CD4-positive, alpha-beta T cell (primary cell): ENCODE measurements around the gene FKBP1C. TPM values are rescaled to one million over a fixed set of nuclear protein-coding genes. Genes with fewer than 3 reads are reported as not detected.
"Not testable (repeated sequence)": the region's sequence is repeated elsewhere in the genome, so short reads cannot be mapped to it uniquely, and the experiment has no call there.

Experiments
- ATAC-seq: fragments of 200-7000 bp; cut with Tn5 transposase; one replicate; pipeline ENCODE4 v1.10.0; 2022; ENCODE audit warnings: mild to moderate bottlenecking; ENCODE audit not compliant: poor library complexity
- CTCF ChIA-PET: fragments of 350-600 bp; sonication (Branson Sonifier 250); formaldehyde crosslinking; loops from one replicate; lab custom pipeline; 2021; ENCODE audit warnings: antibody characterized with exemption, inconsistent platforms; lab: Charles Lee
- POLR2A ChIA-PET: fragments of 350-600 bp; sonication (Branson Sonifier 250); formaldehyde crosslinking; loops from one replicate; lab custom pipeline; 2021; ENCODE audit warnings: antibody characterized with exemption, inconsistent platforms; lab: Charles Lee
- DNase-seq, 14 experiments: peaks; one replicate each; pipeline ENCODE4 v3.0.0-alpha.2; 2013 to 2020; ENCODE audit warnings: mixed read lengths in 2 of 14
- H3K27ac ChIP-seq, 2 donors: one replicate each; pipeline versions ENCODE4 v1.5.1 to v1.7.0; 2013; ENCODE audit warnings: low read length in 2 of 2, low read depth in 1 of 2, mild to moderate bottlenecking in 1 of 2
- H3K27me3 ChIP-seq, 2 experiments: 1 replicate in 1 of 2; 2 replicates in 1 of 2; pipeline versions ENCODE4 v1.6.1 to v1.7.0; 2013; ENCODE audit warnings: low read length in 2 of 2, control low read depth in 1 of 2, mild to moderate bottlenecking in 1 of 2, moderate library complexity in 1 of 2; ENCODE audit not compliant: insufficient read depth in 2 of 2, control insufficient read depth in 1 of 2
- H3K36me3 ChIP-seq: one replicate; pipeline ENCODE4 v1.6.1; 2013; ENCODE audit warnings: low read length, control low read depth; ENCODE audit not compliant: insufficient read depth
- H3K4me1 ChIP-seq: one replicate; pipeline ENCODE4 v1.6.1; 2013; ENCODE audit warnings: low read length, control low read depth; ENCODE audit not compliant: insufficient read depth
- H3K4me3 ChIP-seq: one replicate; pipeline ENCODE4 v1.5.1; 2013; ENCODE audit warnings: mild to moderate bottlenecking, low read length, moderate library complexity
- H3K9me3 ChIP-seq, 2 experiments: 1 replicate in 1 of 2; 2 replicates in 1 of 2; pipeline versions ENCODE4 v1.6.1 to v1.7.0; 2013; ENCODE audit warnings: low read length in 2 of 2, mild to moderate bottlenecking in 2 of 2, control low read depth in 1 of 2, moderate library complexity in 1 of 2; ENCODE audit not compliant: control insufficient read depth in 1 of 2, insufficient read depth in 1 of 2
- H3K27ac Mint-ChIP-seq: one replicate; pipeline ENCODE4 v1.8.0; 2020; ENCODE audit warnings: mixed read lengths
- H3K27me3 Mint-ChIP-seq: one replicate; pipeline ENCODE4 v1.8.0; 2021; ENCODE audit warnings: mixed read lengths
- H3K36me3 Mint-ChIP-seq: one replicate; pipeline ENCODE4 v1.8.0; 2021; ENCODE audit warnings: low read depth, mixed read lengths
- H3K4me1 Mint-ChIP-seq: one replicate; pipeline ENCODE4 v1.8.0; 2021; ENCODE audit warnings: low read depth, mixed read lengths
- H3K4me3 Mint-ChIP-seq: one replicate; pipeline ENCODE4 v1.8.0; 2020; ENCODE audit warnings: mild to moderate bottlenecking, mixed read lengths
- H3K9me3 Mint-ChIP-seq: one replicate; pipeline ENCODE4 v1.8.0; 2020; ENCODE audit warnings: mixed read lengths
- CTCF ChIP-seq: fragments of 200-600 bp; IDR thresholded peaks from one replicate; pipeline ENCODE4 v1.8.0; 2022; ENCODE audit warnings: antibody characterized with exemption, mild to moderate bottlenecking
- intact Hi-C, 2 experiments: fragments of 100-400 bp; cut with DNase I in 1 of 2; cut with micrococcal nuclease in 1 of 2; formaldehyde crosslinking; loops; one replicate each; pipeline versions ENCODE4 v1.15.1 to v1.9.0; 2023 to 2025; cut with DNase I, micrococcal nuclease
- total RNA-seq, 174 experiments: library from RNA in 2 of 174; stranded (reverse) in 2 of 174; gene quantifications; one replicate each; pipeline ENCODE4 v1.2.3 and lab custom pipeline; 2021 to 2026

The FKBP1C gene
- total RNA-seq, 2 experiments from 2014 or later: not detected

- DNase-seq: no peak
- ATAC-seq: no peak
- no peaks in the 10 kb centered on the region for H3K4me1 ChIP-seq
- peaks cover 0 to 4% of the 10 kb centered on the region in 2 experiments for H3K9me3 ChIP-seq
- H3K4me1 Mint-ChIP-seq: no peaks in the 10 kb centered on the region
- H3K36me3 Mint-ChIP-seq: no peaks in the 10 kb centered on the region
- H3K27ac Mint-ChIP-seq: no peak overlapping the region
- no peak overlapping the region for H3K27ac ChIP-seq
- ChIA-PET POLR2A (no interaction called here), CTCF (no interaction called here)
- no peaks in the 10 kb centered on the region for H3K27me3 Mint-ChIP-seq
- H3K36me3 ChIP-seq: no peaks in the 10 kb centered on the region
- no peak for TF ChIP-seq CTCF
- H3K4me3 ChIP-seq: no peak overlapping the region
- intact Hi-C loops: no loop called here
- H3K27me3 ChIP-seq: no peaks in the 10 kb centered on the region
- H3K9me3 Mint-ChIP-seq: peaks cover 15% of the 10 kb centered on the region
- H3K4me3 Mint-ChIP-seq: no peak overlapping the region
Observed at GRCh38 chr6:63214816-63215215, 3.5 kb downstream of the FKBP1C start.

- Histone ChIP-seq H3K27me3 (no peaks in the 10 kb centered on the region), H3K27ac (no peak overlapping the region), H3K4me3 (no peak overlapping the region), H3K9me3 (peaks cover 0 to 13% of the 10 kb centered on the region in 2 experiments), H3K36me3 (no peaks in the 10 kb centered on the region), H3K4me1 (no peaks in the 10 kb centered on the region)
- Mint-ChIP-seq H3K4me3 (no peak overlapping the region), H3K4me1 (no peaks in the 10 kb centered on the region), H3K9me3 (peaks cover 3% of the 10 kb centered on the region), H3K27me3 (no peaks in the 10 kb centered on the region), H3K36me3 (no peaks in the 10 kb centered on the region), H3K27ac (no peak overlapping the region)
- POLR2A ChIA-PET: no interaction called here
- intact Hi-C loops: no loop called here
- CTCF ChIA-PET: no interaction called here
- TF ChIP-seq CTCF: no peak
- ATAC-seq (no peak), DNase-seq (no peak)
Observed at GRCh38 chr6:63224179-63224578, 12.9 kb downstream of the FKBP1C start.

GRCh38 chr6:63225987-63226386 is 14.7 kb downstream of the FKBP1C start:
- ATAC-seq, H3K4me1 Mint-ChIP-seq, H3K27ac ChIP-seq, DNase-seq, H3K4me1 ChIP-seq, H3K4me3 Mint-ChIP-seq, CTCF ChIA-PET, H3K36me3 Mint-ChIP-seq, H3K27me3 ChIP-seq, H3K27ac Mint-ChIP-seq, H3K9me3 Mint-ChIP-seq, H3K36me3 ChIP-seq, H3K4me3 ChIP-seq, intact Hi-C loops, H3K27me3 Mint-ChIP-seq, POLR2A ChIA-PET: not testable (repeated sequence)
- H3K9me3 ChIP-seq: peaks cover 0 to 28% of the 10 kb centered on the region in 2 experiments

- intact Hi-C loops, H3K27me3 Mint-ChIP-seq, H3K27ac ChIP-seq, CTCF ChIA-PET, H3K9me3 Mint-ChIP-seq, H3K4me1 ChIP-seq, H3K36me3 ChIP-seq, POLR2A ChIA-PET, ATAC-seq, H3K4me1 Mint-ChIP-seq, H3K4me3 Mint-ChIP-seq, H3K4me3 ChIP-seq, DNase-seq, H3K27ac Mint-ChIP-seq, H3K27me3 ChIP-seq, H3K36me3 Mint-ChIP-seq: not testable (repeated sequence)
- H3K9me3 ChIP-seq: peaks cover 0 to 28% of the 10 kb centered on the region in 2 experiments
Observed at GRCh38 chr6:63227928-63228894, 16.9 kb downstream of the FKBP1C start.

- H3K27ac Mint-ChIP-seq, H3K36me3 ChIP-seq, H3K4me1 ChIP-seq, H3K36me3 Mint-ChIP-seq, H3K9me3 Mint-ChIP-seq, H3K27me3 Mint-ChIP-seq, intact Hi-C loops, H3K4me3 Mint-ChIP-seq, H3K4me1 Mint-ChIP-seq, DNase-seq, H3K4me3 ChIP-seq, ATAC-seq, CTCF ChIA-PET, POLR2A ChIA-PET, H3K27ac ChIP-seq, H3K27me3 ChIP-seq: not testable (repeated sequence)
- H3K9me3 ChIP-seq: peaks cover 0 to 28% of the 10 kb centered on the region in 2 experiments
Observed at GRCh38 chr6:63230027-63230426, 18.8 kb downstream of the FKBP1C start.
